ENCODE data around the gene ROR1.

ROR1 gene

GRCh38 chr1:64161357-64161941 lies 387.6 kb downstream of the ROR1 start:
- no peak for DNase-seq

- no peak for DNase-seq
Observed at GRCh38 chr1:64162151-64162550, 388.3 kb downstream of the ROR1 start.

GRCh38 chr1:64162804-64163203 lies 389.0 kb downstream of the ROR1 start:
- no peak for DNase-seq

DNA sequence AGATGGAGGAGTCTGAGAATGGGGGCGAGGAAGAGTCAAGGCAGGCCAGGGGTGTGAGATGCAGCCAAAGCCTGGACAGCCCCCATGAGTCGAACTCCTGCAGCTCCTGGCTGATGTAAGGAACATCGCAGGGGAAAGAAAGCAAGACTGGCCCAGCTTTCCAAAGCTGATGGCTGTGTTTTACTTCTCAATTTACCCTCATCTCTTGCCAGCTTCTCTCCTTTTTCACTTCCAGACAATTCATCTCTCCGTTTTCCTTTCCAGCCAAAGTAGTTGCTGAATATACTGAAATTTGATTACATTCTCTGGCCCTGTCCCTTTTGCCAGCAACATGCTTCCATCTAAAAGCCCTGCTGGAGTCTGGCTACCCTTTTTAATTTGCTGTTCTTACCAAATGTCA lies 389.6 kb downstream of the ROR1 start:
- DNase-seq = no peak

DNA sequence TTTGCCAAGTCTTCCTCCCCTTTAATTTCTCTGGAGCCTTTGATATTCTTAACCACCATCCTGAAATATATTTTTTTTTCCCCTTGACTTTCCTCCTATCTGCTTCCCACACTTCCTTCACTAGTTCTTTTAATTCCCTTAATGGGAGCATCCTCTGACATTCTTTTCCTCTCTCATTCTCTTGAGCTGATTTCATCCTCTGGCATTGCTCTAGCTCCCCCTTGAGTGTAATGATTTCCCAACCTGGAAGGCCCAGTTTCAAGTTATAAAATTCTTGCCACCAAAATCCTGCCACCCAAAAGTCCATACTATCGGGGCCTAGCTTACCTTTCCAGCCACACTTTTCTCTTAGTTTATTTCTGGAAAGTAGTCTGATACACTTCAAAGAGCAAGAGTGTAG lies 390.2 kb downstream of the ROR1 start:
- no peak for DNase-seq

- no peak for DNase-seq
Observed at GRCh38 chr1:64166629-64167028, 392.8 kb downstream of the ROR1 start.

- DNase-seq = no peak
Observed at GRCh38 chr1:64167176-64167575, 393.4 kb downstream of the ROR1 start.

DNA sequence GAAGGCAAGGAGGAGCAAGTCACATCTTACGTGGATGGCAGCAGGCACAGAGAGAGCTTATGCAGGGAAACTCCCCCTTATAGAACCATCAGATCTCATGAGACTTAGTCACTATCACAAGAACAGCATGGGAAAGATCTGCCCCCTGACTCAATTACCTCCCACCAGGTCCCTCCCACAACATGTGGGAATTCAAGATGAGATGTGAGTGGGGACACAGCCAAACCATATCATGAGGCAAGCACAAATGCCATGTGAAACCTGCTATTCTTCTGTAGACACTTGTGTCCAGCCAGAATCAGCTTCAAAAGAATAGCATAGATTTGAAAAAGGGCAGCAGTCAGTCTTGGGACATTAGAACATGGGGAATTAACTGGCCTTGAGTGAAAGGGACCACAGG lies 397.4 kb downstream of the ROR1 start:
- DNase-seq = no peak

DNA sequence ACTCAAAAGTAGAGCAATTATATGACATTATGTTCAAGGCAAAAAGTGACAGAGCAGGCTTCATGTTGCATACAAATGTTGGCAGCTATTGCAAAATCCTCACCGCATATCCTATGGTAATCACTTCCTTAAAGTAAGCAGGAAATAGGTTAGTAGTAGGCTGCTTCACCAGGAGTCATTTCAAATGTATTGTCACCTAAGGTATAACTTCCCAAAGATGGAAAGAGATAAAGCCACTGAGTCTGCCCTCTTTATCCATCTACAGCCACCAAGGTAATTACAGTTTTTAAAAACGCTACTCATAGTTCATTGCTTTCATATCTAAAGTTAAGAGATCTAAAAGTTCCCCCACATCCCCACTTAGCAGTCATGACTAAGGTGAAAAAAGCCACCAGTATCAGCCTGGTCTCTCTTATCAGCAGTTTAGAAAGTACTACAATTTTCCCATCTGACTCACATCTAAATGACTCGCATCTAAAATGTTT lies 398.0 kb downstream of the ROR1 start:
- no peak for DNase-seq

GRCh38 chr1:64172458-64172983 lies 398.7 kb downstream of the ROR1 start:
- DNase-seq = no peak

- DNase-seq = no peak
Observed at GRCh38 chr1:64173336-64173940, 399.6 kb downstream of the ROR1 start.

GRCh38 chr1:64175639-64176038 lies 401.8 kb downstream of the ROR1 start:
- no peak for DNase-seq

DNA sequence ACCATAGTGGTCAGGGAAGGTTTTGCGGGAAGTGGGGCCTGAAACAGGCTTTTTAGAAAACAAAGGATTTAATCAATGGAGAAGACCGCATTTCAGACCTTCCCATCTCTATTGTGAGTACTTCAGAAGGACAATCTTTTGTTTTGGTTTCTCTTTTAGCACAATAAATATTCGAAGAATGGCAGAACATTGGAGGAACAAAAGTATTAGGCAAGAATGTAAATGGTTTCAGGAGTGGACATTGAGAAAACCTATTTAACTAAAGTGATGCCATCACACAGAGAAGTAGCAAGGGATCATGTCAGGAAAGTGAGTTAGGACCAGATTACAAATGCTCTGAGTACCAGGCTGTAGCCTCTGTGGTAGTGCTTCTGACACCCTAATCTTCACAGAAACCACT lies 402.8 kb downstream of the ROR1 start:
- no peak for DNase-seq

- no peak for DNase-seq
Observed at GRCh38 chr1:64179588-64179987, 405.8 kb downstream of the ROR1 start.

DNA sequence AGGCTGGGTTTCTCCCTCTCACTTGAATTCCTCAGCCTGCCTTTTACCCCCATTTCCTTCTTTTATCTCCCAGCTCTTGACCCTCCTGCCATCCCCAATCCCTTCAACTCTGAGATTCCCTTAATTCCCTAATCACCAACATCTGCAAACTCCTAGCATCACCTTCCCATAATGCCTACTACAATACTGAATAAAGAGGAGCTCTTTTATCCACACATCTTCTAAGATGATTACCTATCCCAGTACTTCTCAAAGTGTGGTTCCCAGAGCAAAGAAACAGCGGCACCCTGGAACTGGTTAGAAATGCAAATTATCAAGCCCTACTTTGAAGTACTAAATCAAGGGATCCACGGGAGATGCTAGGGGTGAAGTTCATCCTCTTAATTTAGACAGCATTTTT lies 408.4 kb downstream of the ROR1 start:
- no peak for DNase-seq

- DNase-seq = no peak
Observed at GRCh38 chr1:64183395-64184002, 409.7 kb downstream of the ROR1 start.

- DNase-seq = no peak
Observed at GRCh38 chr1:64184003-64184440, 410.2 kb downstream of the ROR1 start.

GRCh38 chr1:64186138-64186897 lies 412.5 kb downstream of the ROR1 start:
- no peak for DNase-seq

DNA sequence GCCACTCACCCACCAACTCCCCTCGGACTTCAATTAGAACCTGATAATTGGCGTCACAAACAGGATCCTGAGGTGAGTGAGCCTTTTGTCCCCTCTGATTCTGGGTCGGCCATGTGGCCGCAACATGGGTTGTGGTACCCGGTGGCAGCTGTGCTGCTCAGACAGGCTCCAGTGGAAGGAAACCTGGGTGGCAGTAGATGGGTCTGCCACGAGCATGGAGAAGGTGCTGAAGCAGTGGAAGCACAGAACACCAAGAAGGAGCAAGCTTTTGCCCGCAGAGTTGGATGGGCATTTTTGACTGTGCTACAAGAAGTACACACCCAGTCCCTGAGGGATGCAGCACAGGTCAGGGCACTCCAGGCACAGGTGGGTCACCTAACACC lies 413.1 kb downstream of the ROR1 start:
- no peak for DNase-seq

- no peak for DNase-seq
Observed at GRCh38 chr1:64187646-64188045, 413.8 kb downstream of the ROR1 start.

DNA sequence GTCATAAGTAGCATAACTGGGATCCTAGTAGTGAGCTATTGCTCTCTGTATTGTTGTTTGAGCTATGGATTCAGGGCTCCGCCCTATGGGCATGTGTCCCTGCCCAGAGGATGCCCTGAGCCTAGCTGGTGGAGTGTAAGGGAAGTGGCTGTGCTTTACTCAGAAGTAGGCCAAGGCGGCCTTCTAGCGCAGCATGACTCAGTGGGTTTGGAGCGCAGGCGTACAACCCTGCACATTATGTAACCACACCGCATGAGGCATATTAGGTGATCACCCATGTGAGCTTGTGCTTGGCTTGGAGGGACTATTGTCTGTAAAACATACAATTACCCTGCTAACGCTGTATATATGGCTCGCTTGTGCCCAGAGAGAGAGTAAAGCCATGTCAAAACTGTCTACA lies 418.5 kb downstream of the ROR1 start:
- no peak for DNase-seq

DNA sequence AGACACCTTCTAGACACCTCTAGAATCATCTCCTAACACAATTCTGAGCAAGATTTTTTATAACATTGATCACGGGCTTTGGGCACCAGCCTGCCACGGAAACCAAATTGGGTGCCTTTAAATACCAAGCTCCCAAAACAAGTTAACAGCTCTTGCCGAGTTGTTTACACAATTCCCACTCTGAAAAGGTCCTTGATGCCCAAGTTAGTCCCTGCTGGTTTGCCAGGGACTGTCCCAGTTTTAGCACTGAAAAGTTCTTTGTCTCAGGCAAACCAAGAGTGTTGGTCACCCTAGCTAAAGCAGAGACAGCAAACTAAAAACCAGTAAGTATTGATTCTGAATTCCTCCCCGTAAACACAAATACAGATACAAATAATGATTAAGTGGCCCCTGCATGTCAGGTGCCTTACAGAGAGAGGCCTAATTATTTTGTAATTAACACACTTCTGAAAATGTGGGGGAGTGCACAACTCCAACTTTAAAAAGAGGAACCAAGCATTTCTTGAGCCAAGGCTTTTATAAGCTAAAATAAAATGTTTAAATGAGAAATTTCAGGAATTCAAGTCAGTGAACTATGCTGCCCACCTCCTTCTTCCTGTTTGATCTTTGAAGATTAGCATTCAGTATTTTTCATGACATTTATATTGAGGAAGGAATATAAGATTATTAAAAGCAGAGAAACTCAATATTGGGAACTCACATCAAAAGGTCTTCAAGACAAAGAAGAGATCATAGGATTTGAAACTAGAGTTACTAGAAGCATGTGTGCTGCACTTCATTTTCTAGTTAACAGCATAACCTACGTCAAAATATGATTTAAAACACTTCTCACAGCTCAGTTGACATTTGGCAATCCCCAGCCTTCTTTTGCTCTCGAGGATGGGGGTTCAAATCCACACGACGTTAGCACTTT lies 420.6 kb downstream of the ROR1 start:
- DNase-seq = no peak

GRCh38 chr1:64195081-64195395 lies 421.2 kb downstream of the ROR1 start:
- no peak for DNase-seq

Measured in activated CD4-positive, alpha-beta T cell treated with anti-CD3 and anti-CD28 coated beads for 4 hours (primary cell).